HepG2 (cell line): Measurements from ENCODE around the gene ARAP3. TPM values are rescaled to one million over a fixed set of nuclear protein-coding genes. Genes with fewer than 3 reads are reported as not detected.
A peak's percentile ranks its signal among the peaks of the same experiment; 100 is the strongest.

ENCODE experiments used
- AHR ChIP-seq: IDR thresholded peaks from 2 replicates; pipeline ENCODE4 v1.6.1; 2018; ENCODE audit warnings: missing genetic modification reagents, missing compliant biosample characterization
- ARNT2 ChIP-seq: sonication (generic); formaldehyde crosslinking; IDR thresholded peaks from 2 replicates; pipeline ENCODE4 v1.8.0; 2022; ENCODE audit warnings: mild to moderate bottlenecking, low read depth, missing genetic modification reagents, moderate library complexity
- ATRX ChIP-seq: sonication (generic); formaldehyde crosslinking; IDR thresholded peaks from 2 replicates; pipeline ENCODE4 v1.4.0; 2020; ENCODE audit warnings: missing genetic modification reagents, borderline replicate concordance
- DR1 ChIP-seq: sonication (generic); formaldehyde crosslinking; IDR thresholded peaks from 2 replicates; pipeline ENCODE4 v1.8.0; 2021; ENCODE audit warnings: mild to moderate bottlenecking, missing genetic modification reagents, inconsistent platforms
- FIP1L1 ChIP-seq: fragments of 200-400 bp; formaldehyde crosslinking; IDR thresholded peaks from 2 replicates; pipeline ENCODE4 v1.6.1; 2018; ENCODE audit warnings: low read depth, mild to moderate bottlenecking, low read length, moderate library complexity, borderline replicate concordance; ENCODE audit not compliant: insufficient read depth
- IKZF1 ChIP-seq: fragments of 450-650 bp; IDR thresholded peaks from 2 replicates; pipeline ENCODE4 v1.7.1; 2016
- MAZ ChIP-seq, 2 experiments: sonication (generic) in 1 of 2; formaldehyde crosslinking in 1 of 2; IDR thresholded peaks; 2 replicates each; pipeline versions ENCODE4 v1.5.0 to v1.6.1; 2012 to 2020; ENCODE audit warnings: low read depth in 2 of 2, mild to moderate bottlenecking in 2 of 2, borderline replicate concordance in 1 of 2, improper control_type of control experiment in 1 of 2, low read length in 1 of 2, missing genetic modification reagents in 1 of 2, moderate library complexity in 1 of 2
- MIER3 ChIP-seq: IDR thresholded peaks from 2 replicates; pipeline ENCODE4 v1.6.1; 2016; ENCODE audit warnings: missing compliant biosample characterization, borderline replicate concordance
- PLSCR1 ChIP-seq: sonication (generic); formaldehyde crosslinking; IDR thresholded peaks from 2 replicates; pipeline ENCODE4 v1.5.0; 2020; ENCODE audit warnings: missing genetic modification reagents, mild to moderate bottlenecking, borderline replicate concordance
- SIX1 ChIP-seq: sonication (generic); formaldehyde crosslinking; IDR thresholded peaks from 2 replicates; pipeline ENCODE4 v1.4.0; 2020; ENCODE audit warnings: missing genetic modification reagents, borderline replicate concordance
- SIX4 ChIP-seq: sonication (generic); formaldehyde crosslinking; IDR thresholded peaks from 2 replicates; pipeline ENCODE4 v1.4.0; 2020; ENCODE audit warnings: missing genetic modification reagents
- SKIL ChIP-seq: sonication (generic); formaldehyde crosslinking; IDR thresholded peaks from 2 replicates; pipeline ENCODE4 v1.8.0; 2022; ENCODE audit warnings: missing genetic modification reagents, mild to moderate bottlenecking, moderate library complexity, borderline replicate concordance
- TARDBP ChIP-seq: sonication (generic); formaldehyde crosslinking; IDR thresholded peaks from 2 replicates; pipeline ENCODE4 v1.8.0; 2022; ENCODE audit warnings: mild to moderate bottlenecking, missing genetic modification reagents
- TBX3 ChIP-seq: fragments of 450-650 bp; IDR thresholded peaks from 2 replicates; pipeline ENCODE4 v1.6.1; 2017; ENCODE audit warnings: antibody characterized with exemption, mild to moderate bottlenecking, inconsistent platforms, borderline replicate concordance
- TCF12 ChIP-seq, 2 experiments: fragments of 450-650 bp in 1 of 2; sonication (generic) in 1 of 2; formaldehyde crosslinking in 1 of 2; IDR thresholded peaks; 2 replicates each; pipeline versions ENCODE4 v1.6.1 to v1.8.0; 2017 to 2022; ENCODE audit warnings: antibody characterized with exemption in 1 of 2, mild to moderate bottlenecking in 1 of 2, missing genetic modification reagents in 1 of 2, moderate library complexity in 1 of 2
- YEATS4 ChIP-seq: sonication (generic); formaldehyde crosslinking; IDR thresholded peaks from 2 replicates; pipeline ENCODE4 v1.4.0; 2020; ENCODE audit warnings: missing genetic modification reagents, borderline replicate concordance
- ZBTB25 ChIP-seq: IDR thresholded peaks from 2 replicates; pipeline ENCODE4 v1.6.1; 2018; ENCODE audit warnings: missing genetic modification reagents
- ZC3H13 ChIP-seq: sonication (generic); formaldehyde crosslinking; IDR thresholded peaks from 2 replicates; pipeline ENCODE4 v1.8.1; 2023; ENCODE audit warnings: mild to moderate bottlenecking, missing genetic modification reagents, moderate library complexity
- ZFP36 ChIP-seq: fragments of 150-350 bp; IDR thresholded peaks from 2 replicates; pipeline ENCODE4 v1.6.1; 2018; ENCODE audit warnings: borderline replicate concordance, low read length, low read depth; ENCODE audit not compliant: partially characterized antibody
- ZNF292 ChIP-seq: sonication (generic); formaldehyde crosslinking; IDR thresholded peaks from 2 replicates; pipeline ENCODE4 v1.8.1; 2022; ENCODE audit warnings: mild to moderate bottlenecking, low read depth, missing genetic modification reagents, borderline replicate concordance
- ZNF331 ChIP-seq: sonication (generic); formaldehyde crosslinking; IDR thresholded peaks from 2 replicates; pipeline ENCODE4 v1.4.0; 2020; ENCODE audit warnings: missing genetic modification reagents
- ZNF383 ChIP-seq: sonication (generic); formaldehyde crosslinking; IDR thresholded peaks from 2 replicates; pipeline ENCODE4 v1.4.0; 2020; ENCODE audit warnings: missing genetic modification reagents, mild to moderate bottlenecking, borderline replicate concordance
- ZNF563 ChIP-seq: sonication (generic); formaldehyde crosslinking; IDR thresholded peaks from 2 replicates; pipeline ENCODE4 v1.8.0; 2022; ENCODE audit warnings: mild to moderate bottlenecking, moderate library complexity, missing genetic modification reagents
- ZNF841 ChIP-seq: sonication (generic); formaldehyde crosslinking; IDR thresholded peaks from 2 replicates; pipeline ENCODE4 v1.8.1; 2023; ENCODE audit warnings: missing genetic modification reagents, borderline replicate concordance
- ZSCAN29 ChIP-seq: sonication (generic); formaldehyde crosslinking; conservative IDR thresholded peaks from 2 replicates; pipeline ENCODE4 v1.4.0; 2020; ENCODE audit warnings: mild to moderate bottlenecking, missing genetic modification reagents
- polyA plus RNA-seq, 8 experiments: library from polyadenylated mRNA; depleted of rRNA in 3 of 8; stranded (reverse) in 7 of 8; unstranded in 1 of 8; fragments of >200 nt; fragmentation: Illumina TruSeq in 4 of 8; extraction: Trizol in 4 of 8; gene quantifications; 2 replicates each; pipeline versions ENCODE4 v1.2.1 to v1.2.3, GENCODE V29; 2011 to 2016; ENCODE audit warnings: low read depth in 4 of 8, missing spikeins in 1 of 8, mixed read lengths in 1 of 8; ENCODE audit not compliant: insufficient read depth in 1 of 8
- total RNA-seq, 5 experiments: library from RNA; depleted of rRNA; stranded (reverse); fragments of >200 nt; fragmentation: Illumina TruSeq; extraction: Trizol; gene quantifications; 2 replicates each; pipeline ENCODE4 v1.2.3, GENCODE V29; 2016; ENCODE audit warnings: low read depth in 1 of 5

ARAP3 gene
- total and polyA plus RNA-seq, 2 of the 13 experiments (the other 11 are each of a cell fraction or from before 2014, with no cell fraction given): 0.25 TPM; not detected in 1

GRCh38 chr5:141618804-141619554, 63.1 kb downstream of the ARAP3 start, which contains the start of gene DIAPH1 (continued):
- TF ChIP-seq ZC3H13 (no peak), DR1 (0 out of 2 replicates have a peak, but pooled peaks have one; percentile 39), FIP1L1 (no peak), ZBTB25 (CRISPR knock-in tag) (peak; percentile 57; the same call in 1 of the 2 replicates), ZNF563 (no peak), PLSCR1 (no peak), SIX4 (CRISPR knock-in tag) (peak; percentile 38; the same call in 1 of the 2 replicates), IKZF1 (no peak), YEATS4 (peak; percentile 85; the same call in 1 of the 2 replicates), ZFP36 (no peak), SKIL (CRISPR knock-in tag) (no peak; the same call in 1 of the 2 replicates), TARDBP (CRISPR knock-in tag) (peak; percentile 78; the same call in 1 of the 2 replicates), AHR (CRISPR knock-in tag) (no peak), ZSCAN29 (CRISPR knock-in tag) (0 out of 2 replicates have a peak, but pooled peaks have one; percentile 25), MAZ (IDR thresholded peaks at IDR 0.05; ENCODE audit: borderline replicate concordance, low read depth, low read length) (peak; percentile 86; the same call in 1 of the 2 replicates), MAZ (CRISPR knock-in tag; IDR thresholded peaks at IDR 0.05; ENCODE audit: low read depth) (peak; percentile 90), ZNF383 (CRISPR knock-in tag) (no peak), MIER3 (0 out of 2 replicates have a peak, but pooled peaks have one; percentile 59), ATRX (CRISPR knock-in tag) (no peak), TCF12 (IDR thresholded peaks at IDR 0.05) (no peak), TCF12 (CRISPR knock-in tag; IDR thresholded peaks at IDR 0.05) (peak; percentile 44; the same call in 1 of the 2 replicates), ZNF331 (CRISPR knock-in tag) (peak; percentile 74; the same call in 1 of the 2 replicates), SIX1 (CRISPR knock-in tag) (peak; percentile 23; the same call in 1 of the 2 replicates), TBX3 (peak; percentile 49; the same call in 1 of the 2 replicates), ARNT2 (CRISPR knock-in tag) (peak; percentile 82; the same call in 1 of the 2 replicates), ZNF841 (no peak), ZNF292 (CRISPR knock-in tag) (no peak)
